BJ (cell line): ENCODE results near the gene CISTR. TPM values are rescaled to one million over a fixed set of nuclear protein-coding genes. Genes with fewer than 3 reads are reported as not detected.

Source experiments
- CTCF ChIA-PET: fragments of 350-600 bp; formaldehyde crosslinking; extraction: SDS; loops from one replicate; lab custom pipeline; 2021; ENCODE audit warnings: antibody characterized with exemption, inconsistent platforms; lab: Yijun Ruan, JAX
- POLR2A ChIA-PET: fragments of 300-600 bp; sonication (Branson Sonifier 250); formaldehyde crosslinking; extraction: SDS; loops from one replicate; lab custom pipeline; 2021; ENCODE audit warnings: antibody characterized with exemption; lab: Charles Lee
- DNase-seq: peaks from one replicate; pipeline ENCODE4 v3.0.0-alpha.2; 2011; ENCODE audit warnings: low read depth
- H3K27me3 ChIP-seq: 2 replicates; pipeline ENCODE4 v1.6.0; 2011; ENCODE audit warnings: low read length; ENCODE audit not compliant: control insufficient read depth, insufficient read depth
- H3K36me3 ChIP-seq: 2 replicates; pipeline ENCODE4 v1.5.1; 2011; ENCODE audit warnings: low read length; ENCODE audit not compliant: control insufficient read depth, insufficient read depth
- H3K4me3 ChIP-seq: 2 replicates; pipeline ENCODE4 v1.5.1; 2011; ENCODE audit warnings: low read depth, mild to moderate bottlenecking, control low read depth, low read length
- polyA plus RNA-seq: library from polyadenylated mRNA; depleted of rRNA; stranded (reverse); fragments of >200 nt; gene quantifications from 2 replicates; pipeline ENCODE4 v1.2.3, GENCODE V29; 2011
- TF ChIP-seq, protein P1 (sequence below): IDR thresholded peaks from 2 replicates; pipeline ENCODE4 v1.5.1; 2011; ENCODE audit warnings: low read depth, mild to moderate bottlenecking, control low read depth, inconsistent platforms, low read length, moderate library complexity; ENCODE audit not compliant: insufficient read depth

CISTR gene
- polyA plus RNA-seq, 1 experiment, result not detected

DNA sequence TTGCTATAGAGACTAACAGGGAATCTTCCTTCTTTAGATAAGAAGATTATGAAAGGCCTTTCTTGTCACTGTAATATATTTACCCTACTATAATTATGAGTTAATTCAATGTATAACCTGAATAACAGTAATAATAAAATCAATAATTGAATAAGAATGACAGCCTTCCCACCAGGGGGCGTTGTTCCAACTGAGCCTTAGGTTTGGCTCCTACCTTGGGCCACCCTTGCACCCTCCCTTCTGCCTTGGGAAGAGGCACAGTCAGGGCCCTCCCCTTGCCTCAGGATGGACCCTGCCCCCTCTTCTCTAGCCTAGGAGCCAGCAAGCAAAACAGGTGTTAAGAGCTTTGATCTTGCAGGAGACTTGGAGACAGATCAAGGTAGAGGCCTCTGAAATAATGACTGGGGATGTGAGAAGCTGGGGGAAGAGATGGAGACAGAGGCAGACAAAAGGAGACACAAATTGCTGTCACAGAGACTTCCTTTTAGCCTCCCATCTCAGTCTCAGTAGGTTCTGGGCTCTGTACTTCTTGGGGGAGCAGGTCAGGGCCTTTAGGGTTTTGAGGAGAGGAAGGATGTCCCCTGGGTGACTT is 40.1 kb upstream of the CISTR start:
- Histone ChIP-seq H3K4me3 (no peak overlapping the region), H3K36me3 (no peaks in the 10 kb centered on the region), H3K27me3 (peaks cover 18% of the 10 kb centered on the region)
- DNase-seq, result no peak
- CTCF ChIA-PET, result interaction anchor here (0.6 to 1.7 kb wide), 13 partner anchors 7 to 1924 kb away, joined by 3 to 5 read pairs (median 3); partner anchors contain the start of genes BLOC1S1 and HOXC10
- TF ChIP-seq, protein P1, sequence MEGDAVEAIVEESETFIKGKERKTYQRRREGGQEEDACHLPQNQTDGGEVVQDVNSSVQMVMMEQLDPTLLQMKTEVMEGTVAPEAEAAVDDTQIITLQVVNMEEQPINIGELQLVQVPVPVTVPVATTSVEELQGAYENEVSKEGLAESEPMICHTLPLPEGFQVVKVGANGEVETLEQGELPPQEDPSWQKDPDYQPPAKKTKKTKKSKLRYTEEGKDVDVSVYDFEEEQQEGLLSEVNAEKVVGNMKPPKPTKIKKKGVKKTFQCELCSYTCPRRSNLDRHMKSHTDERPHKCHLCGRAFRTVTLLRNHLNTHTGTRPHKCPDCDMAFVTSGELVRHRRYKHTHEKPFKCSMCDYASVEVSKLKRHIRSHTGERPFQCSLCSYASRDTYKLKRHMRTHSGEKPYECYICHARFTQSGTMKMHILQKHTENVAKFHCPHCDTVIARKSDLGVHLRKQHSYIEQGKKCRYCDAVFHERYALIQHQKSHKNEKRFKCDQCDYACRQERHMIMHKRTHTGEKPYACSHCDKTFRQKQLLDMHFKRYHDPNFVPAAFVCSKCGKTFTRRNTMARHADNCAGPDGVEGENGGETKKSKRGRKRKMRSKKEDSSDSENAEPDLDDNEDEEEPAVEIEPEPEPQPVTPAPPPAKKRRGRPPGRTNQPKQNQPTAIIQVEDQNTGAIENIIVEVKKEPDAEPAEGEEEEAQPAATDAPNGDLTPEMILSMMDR, result peak; percentile 63
- POLR2A ChIA-PET, result no interaction called here

DNA sequence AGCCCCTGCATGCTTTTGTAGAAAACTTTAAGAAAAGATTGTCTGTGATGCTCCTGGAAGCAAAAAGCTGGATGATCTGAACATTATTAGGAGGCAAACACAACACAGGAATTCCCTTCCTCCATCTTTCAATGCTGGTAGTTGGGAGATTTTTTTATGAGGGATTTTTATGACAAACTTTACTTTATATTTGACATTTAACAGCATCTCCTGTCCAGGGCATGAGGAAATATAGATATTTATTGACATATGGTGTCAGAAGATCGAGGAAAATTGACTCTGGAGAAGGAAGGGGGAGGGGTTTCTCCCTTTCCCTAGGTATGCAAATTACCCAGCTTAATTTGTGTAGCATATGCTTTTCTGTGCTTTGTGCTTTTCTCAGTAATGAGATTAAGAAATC is 37.8 kb upstream of the CISTR start:
- TF ChIP-seq, protein P1, result no peak
- CTCF ChIA-PET, result interaction anchor here (0.7 to 0.9 kb wide), 2 partner anchors 9 to 13 kb away, joined by 3 to 5 read pairs; no protein-coding TSS in a partner anchor
- POLR2A ChIA-PET, result no interaction called here
- no peaks in the 10 kb centered on the region for H3K36me3 ChIP-seq
- DNase-seq, result no peak
- H3K4me3 ChIP-seq, result no peak overlapping the region
- H3K27me3 ChIP-seq, result peaks cover 14% of the 10 kb centered on the region

DNA sequence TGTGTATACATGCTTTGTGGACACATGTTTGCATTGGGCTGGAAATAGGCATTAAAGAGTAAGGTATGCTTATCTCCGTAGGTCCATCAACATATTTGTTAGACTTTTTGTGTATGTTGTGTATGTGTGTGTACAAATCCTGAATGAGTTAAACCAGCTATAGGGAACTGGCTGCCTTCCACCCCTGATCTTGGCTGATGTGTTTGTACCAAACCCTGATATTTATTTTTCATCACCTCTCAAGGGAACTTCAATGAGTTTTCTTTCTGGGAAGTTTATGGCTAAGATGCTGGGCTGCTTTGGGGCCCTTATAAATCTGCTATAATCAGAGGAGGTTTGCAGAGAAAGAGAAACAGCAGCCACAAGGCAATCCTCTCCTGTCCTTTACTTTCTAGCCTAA is 37.1 kb upstream of the CISTR start:
- CTCF ChIA-PET, result interaction anchor here (1.1 to 1.4 kb wide), 2 partner anchors 18 to 43 kb away, joined by 3 read pairs; no protein-coding TSS in a partner anchor
- TF ChIP-seq, protein P1, result no peak
- no peak for DNase-seq
- POLR2A ChIA-PET, result no interaction called here
- no peak overlapping the region for H3K4me3 ChIP-seq
- no peaks in the 10 kb centered on the region for H3K36me3 ChIP-seq
- H3K27me3 ChIP-seq, result peaks cover 14% of the 10 kb centered on the region

DNA sequence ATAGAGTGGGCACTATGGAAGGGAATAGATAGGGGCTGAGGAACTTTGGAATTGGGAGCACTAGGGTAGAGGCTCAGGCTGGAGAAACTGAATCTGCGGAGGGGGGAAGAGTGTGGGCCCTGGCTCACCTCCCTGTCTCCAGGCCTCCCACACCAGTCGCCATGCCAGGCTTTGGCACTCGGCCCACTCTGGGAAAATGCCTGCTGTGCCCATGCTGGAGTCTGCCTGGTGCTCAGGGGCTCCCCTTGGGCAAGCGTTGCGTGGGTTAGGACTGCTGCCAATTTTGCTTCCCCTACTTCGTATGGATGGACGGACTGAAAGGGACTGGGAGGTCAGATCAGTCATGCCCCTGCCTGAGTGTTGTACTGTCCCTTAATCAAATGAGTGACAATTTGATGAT is 34.6 kb upstream of the CISTR start:
- no peak for DNase-seq
- CTCF ChIA-PET, result interaction anchor here (1.2 kb wide), 1 partner anchor 40 kb away, joined by 3 read pairs; no protein-coding TSS in a partner anchor
- H3K27me3 ChIP-seq, result peaks cover 6% of the 10 kb centered on the region
- TF ChIP-seq, protein P1, result no peak
- H3K36me3 ChIP-seq, result no peaks in the 10 kb centered on the region
- POLR2A ChIA-PET, result no interaction called here
- H3K4me3 ChIP-seq, result no peak overlapping the region

DNA sequence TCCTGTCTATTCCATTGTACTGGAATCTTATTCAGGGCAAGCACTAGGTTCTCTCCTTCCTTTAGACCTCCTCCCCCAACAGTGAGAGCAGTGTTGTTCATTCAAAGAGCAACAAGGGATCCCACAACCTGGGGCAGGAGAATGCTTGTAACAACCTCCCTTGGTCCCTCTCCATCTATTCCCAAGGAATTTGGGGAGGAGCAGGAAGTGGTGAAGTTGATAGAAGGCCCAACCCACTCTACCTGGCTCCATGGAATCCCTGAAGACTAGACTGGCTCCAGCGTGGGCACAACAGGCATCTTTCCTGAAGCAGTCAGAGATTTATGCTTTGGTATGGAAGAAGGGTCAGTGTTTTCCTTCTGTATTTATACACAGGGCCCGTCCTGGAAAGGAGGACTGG is 33.4 kb upstream of the CISTR start:
- ChIA-PET CTCF (interaction anchor here (0.7 to 1.5 kb wide), 5 partner anchors 8 to 431 kb away, joined by 3 to 5 read pairs (median 3); no protein-coding TSS in a partner anchor), POLR2A (no interaction called here)
- peaks cover 6% of the 10 kb centered on the region for H3K27me3 ChIP-seq
- TF ChIP-seq, protein P1, result no peak
- no peak for DNase-seq
- H3K36me3 ChIP-seq, result no peaks in the 10 kb centered on the region
- no peak overlapping the region for H3K4me3 ChIP-seq
